Tibial artery (tissue), 4 donors: ENCODE results near the gene ELAVL2.

Experiments
- DNase-seq, 2 donors: peaks; one replicate each; pipeline ENCODE4 v3.0.0-alpha.2; 2019
- H3K27ac ChIP-seq, 2 donors: fragments of 200-600 bp; sonication (generic) in 1 of 2; 1 replicate in 1 of 2; 2 replicates in 1 of 2; pipeline ENCODE4 v1.5.1; 2018 to 2019; ENCODE audit warnings: mild to moderate bottlenecking in 1 of 2
- H3K27me3 ChIP-seq, 2 donors: fragments of 200-600 bp; sonication (generic) in 1 of 2; one replicate each; pipeline versions ENCODE4 v1.5.1 to v1.6.0; 2016 to 2019
- H3K36me3 ChIP-seq, 3 donors: fragments of 200-600 bp; sonication (generic) in 2 of 3; one replicate each; pipeline ENCODE4 v1.5.1; 2016 to 2019; ENCODE audit warnings: mild to moderate bottlenecking in 2 of 3
- H3K4me1 ChIP-seq, 4 donors: fragments of 200-600 bp; sonication (generic) in 2 of 4; 1 replicate in 3 of 4; 2 replicates in 1 of 4; pipeline ENCODE4 v1.5.1; 2016 to 2019
- H3K4me3 ChIP-seq, 2 donors: fragments of 200-600 bp; sonication (generic) in 1 of 2; 1 replicate in 1 of 2; 2 replicates in 1 of 2; pipeline ENCODE4 v1.5.1; 2018 to 2019; ENCODE audit warnings: mild to moderate bottlenecking in 2 of 2
- H3K9me3 ChIP-seq, 3 donors: fragments of 200-600 bp; sonication (generic) in 1 of 3; one replicate each; pipeline ENCODE4 v1.5.1; 2016 to 2019
- intact Hi-C: fragments of 100-400 bp; cut with DNase I; formaldehyde crosslinking; loops from one replicate; pipeline ENCODE4 v1.15.0; 2023; ENCODE audit warnings: low total_unique reads
- TF ChIP-seq, protein P1 (sequence below), 2 experiments: fragments of 200-600 bp in 1 of 2; fragments of 450-650 bp in 1 of 2; IDR thresholded peaks; one replicate each; pipeline ENCODE4 v1.5.1; 2017 to 2019; ENCODE audit warnings: antibody characterized with exemption in 2 of 2, mild to moderate bottlenecking in 1 of 2, moderate library complexity in 1 of 2

Gene ELAVL2

DNA sequence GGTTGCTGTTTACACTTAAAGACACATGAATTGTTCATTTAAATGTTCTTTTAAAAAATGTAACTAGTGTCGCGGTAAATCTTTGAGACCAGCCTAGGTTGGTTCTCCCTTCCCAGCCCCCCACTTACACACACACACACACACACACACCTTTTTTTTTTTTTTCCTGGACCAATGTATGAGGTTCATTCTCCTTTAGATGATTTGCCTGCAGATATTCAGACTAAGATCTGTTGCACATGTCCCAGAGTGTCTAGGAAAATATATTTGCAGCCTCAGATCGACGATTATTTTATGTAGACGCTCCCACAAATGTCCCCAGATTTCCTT lies 4.4 kb upstream of the ELAVL2 start:
- no peaks in the 10 kb centered on the region for H3K36me3 ChIP-seq
- H3K27ac ChIP-seq, result no peak overlapping the region
- no peak for DNase-seq
- H3K9me3 ChIP-seq, result no peaks in the 10 kb centered on the region
- H3K4me3 ChIP-seq, result no peak overlapping the region
- peaks cover 0 to 9% (median under 1%) of the 10 kb centered on the region in 4 donors for H3K4me1 ChIP-seq
- TF ChIP-seq, protein P1, sequence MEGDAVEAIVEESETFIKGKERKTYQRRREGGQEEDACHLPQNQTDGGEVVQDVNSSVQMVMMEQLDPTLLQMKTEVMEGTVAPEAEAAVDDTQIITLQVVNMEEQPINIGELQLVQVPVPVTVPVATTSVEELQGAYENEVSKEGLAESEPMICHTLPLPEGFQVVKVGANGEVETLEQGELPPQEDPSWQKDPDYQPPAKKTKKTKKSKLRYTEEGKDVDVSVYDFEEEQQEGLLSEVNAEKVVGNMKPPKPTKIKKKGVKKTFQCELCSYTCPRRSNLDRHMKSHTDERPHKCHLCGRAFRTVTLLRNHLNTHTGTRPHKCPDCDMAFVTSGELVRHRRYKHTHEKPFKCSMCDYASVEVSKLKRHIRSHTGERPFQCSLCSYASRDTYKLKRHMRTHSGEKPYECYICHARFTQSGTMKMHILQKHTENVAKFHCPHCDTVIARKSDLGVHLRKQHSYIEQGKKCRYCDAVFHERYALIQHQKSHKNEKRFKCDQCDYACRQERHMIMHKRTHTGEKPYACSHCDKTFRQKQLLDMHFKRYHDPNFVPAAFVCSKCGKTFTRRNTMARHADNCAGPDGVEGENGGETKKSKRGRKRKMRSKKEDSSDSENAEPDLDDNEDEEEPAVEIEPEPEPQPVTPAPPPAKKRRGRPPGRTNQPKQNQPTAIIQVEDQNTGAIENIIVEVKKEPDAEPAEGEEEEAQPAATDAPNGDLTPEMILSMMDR (IDR thresholded peaks at IDR 0.05), result no peak
- peaks cover 0 to 59% of the 10 kb centered on the region in 2 donors for H3K27me3 ChIP-seq
- intact Hi-C loops, result no loop called here

DNA sequence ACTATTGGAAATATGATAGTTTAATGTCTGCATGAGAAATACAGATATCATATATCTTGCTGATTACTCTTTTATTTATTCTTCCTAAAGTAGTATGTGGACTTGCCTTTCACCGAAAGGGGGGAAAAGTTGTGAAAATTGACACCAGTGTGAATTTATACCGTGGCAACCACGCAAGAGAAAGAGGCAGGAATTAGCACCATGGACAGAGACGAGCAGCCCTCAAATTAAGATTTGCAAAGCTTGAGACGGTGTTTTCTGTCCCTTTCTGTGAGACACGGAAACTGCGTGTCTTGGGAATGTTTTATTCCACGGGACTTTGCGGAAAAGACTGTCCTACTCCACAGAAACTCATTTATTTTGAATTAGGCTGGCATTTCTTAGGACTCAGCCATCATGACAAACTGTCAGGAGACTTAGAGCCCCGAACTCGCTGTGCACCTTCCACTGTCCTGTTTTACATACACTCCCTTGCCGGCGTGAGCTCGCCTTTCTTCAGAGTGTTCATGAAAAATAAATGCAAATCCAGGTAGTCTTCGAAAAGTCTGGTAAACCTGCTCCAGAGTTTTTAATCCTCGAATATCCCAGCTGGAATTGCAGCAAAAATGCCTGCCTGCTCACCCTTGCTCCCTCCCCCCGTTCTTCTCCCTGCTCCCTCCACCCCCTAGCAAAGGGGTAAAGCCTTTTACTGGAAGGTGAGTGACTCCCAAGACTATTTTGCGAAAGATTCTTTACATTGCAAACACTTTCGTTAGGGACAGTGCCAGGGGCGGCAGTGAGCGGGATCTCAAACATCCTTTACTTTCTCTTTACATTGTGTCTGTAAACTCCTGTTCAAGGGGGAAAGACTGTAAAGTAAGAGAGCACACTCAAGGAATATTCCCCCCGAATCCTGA lies 3.8 kb upstream of the ELAVL2 start:
- H3K36me3 ChIP-seq, result no peaks in the 10 kb centered on the region
- H3K4me3 ChIP-seq, result no peak overlapping the region
- peaks cover 0 to 15% (median 4%) of the 10 kb centered on the region in 4 donors for H3K4me1 ChIP-seq
- DNase-seq, result no peak
- TF ChIP-seq, protein P1 (IDR thresholded peaks at IDR 0.05), result no peak
- H3K9me3 ChIP-seq, result no peaks in the 10 kb centered on the region
- peaks cover 0 to 63% of the 10 kb centered on the region in 2 donors for H3K27me3 ChIP-seq
- H3K27ac ChIP-seq, result no peak overlapping the region
- intact Hi-C loops, result no loop called here

DNA sequence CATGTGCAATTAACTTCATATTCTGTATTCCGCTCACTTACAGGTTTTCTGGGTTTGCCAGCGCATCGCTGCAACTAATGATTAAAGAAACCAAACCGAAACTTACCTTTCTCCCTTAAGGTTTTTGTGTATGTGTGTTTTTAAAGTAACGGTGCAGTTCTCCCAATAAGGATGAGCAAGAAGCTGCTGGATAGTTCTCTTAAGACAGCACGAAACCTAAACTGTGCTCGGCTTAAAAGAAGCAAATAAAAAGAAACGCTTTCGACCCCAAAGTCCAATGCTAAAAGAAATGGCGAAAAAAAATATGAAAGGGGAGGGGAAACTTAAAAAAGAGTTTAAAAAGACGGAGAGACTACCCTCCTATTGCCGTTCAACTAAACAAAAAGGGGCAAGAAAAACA lies 340 bp downstream of the ELAVL2 start:
- Histone ChIP-seq H3K27me3 (peaks cover 0 to 89% of the 10 kb centered on the region in 2 donors), H3K27ac (no peak overlapping the region)

DNA sequence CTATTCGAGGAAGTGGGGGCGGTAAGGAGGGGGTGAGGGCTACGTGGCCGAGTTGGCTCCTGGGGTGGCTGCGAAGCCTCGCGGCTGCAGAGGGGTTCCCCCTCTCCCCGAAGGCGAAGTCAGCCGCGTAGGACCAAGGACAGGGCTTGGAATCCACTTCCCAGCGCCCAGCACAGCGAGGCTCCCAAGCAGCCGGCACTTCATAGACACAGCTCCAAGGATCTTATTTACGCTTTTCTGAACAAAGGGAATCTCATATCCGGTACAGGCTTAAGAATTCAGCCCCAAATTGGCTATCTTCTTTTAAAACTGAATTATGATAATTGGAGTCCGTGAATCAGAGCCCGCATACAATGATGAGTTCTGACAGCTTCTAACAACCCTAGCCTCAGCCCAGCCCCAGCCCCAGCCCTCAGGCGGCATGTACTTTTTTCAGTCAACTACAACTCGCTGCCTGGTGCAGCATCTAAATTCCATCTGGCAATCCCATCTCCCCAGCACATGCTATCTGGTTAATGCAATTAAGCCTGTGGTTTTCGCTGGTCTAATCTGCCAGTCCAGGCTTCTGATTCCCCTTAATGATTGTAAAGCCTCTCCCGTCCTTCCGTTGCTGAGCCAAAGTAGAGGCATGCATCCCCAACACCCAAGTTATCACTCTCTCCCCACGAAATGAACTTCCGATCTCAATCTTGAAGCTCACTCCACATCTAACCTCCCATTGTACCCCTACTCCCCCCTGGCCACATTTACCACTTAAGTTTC lies 1.0 kb downstream of the ELAVL2 start:
- DNase-seq, result no peak
- Histone ChIP-seq H3K9me3 (no peaks in the 10 kb centered on the region), H3K27me3 (peaks cover 0 to 89% of the 10 kb centered on the region in 2 donors), H3K4me1 (peaks cover 0 to 44% (median 24%) of the 10 kb centered on the region in 4 donors), H3K4me3 (peak overlapping the region; percentile 37 to 43), H3K36me3 (no peaks in the 10 kb centered on the region), H3K27ac (no peak overlapping the region)
- TF ChIP-seq, protein P1 (IDR thresholded peaks at IDR 0.05), result no peak
- intact Hi-C loops, result no loop called here

More for the DNA sequence above, 340 bp downstream of the ELAVL2 start:
- no peaks in the 10 kb centered on the region for H3K9me3 ChIP-seq
- TF ChIP-seq, protein P1 (IDR thresholded peaks at IDR 0.05), result no peak
- H3K4me1 ChIP-seq, result peaks cover 0 to 42% (median 22%) of the 10 kb centered on the region in 4 donors
- peak overlapping the region; percentile 37 to 43 for H3K4me3 ChIP-seq
- no peak for DNase-seq
- intact Hi-C loops, result no loop called here
- H3K36me3 ChIP-seq, result no peaks in the 10 kb centered on the region

DNA sequence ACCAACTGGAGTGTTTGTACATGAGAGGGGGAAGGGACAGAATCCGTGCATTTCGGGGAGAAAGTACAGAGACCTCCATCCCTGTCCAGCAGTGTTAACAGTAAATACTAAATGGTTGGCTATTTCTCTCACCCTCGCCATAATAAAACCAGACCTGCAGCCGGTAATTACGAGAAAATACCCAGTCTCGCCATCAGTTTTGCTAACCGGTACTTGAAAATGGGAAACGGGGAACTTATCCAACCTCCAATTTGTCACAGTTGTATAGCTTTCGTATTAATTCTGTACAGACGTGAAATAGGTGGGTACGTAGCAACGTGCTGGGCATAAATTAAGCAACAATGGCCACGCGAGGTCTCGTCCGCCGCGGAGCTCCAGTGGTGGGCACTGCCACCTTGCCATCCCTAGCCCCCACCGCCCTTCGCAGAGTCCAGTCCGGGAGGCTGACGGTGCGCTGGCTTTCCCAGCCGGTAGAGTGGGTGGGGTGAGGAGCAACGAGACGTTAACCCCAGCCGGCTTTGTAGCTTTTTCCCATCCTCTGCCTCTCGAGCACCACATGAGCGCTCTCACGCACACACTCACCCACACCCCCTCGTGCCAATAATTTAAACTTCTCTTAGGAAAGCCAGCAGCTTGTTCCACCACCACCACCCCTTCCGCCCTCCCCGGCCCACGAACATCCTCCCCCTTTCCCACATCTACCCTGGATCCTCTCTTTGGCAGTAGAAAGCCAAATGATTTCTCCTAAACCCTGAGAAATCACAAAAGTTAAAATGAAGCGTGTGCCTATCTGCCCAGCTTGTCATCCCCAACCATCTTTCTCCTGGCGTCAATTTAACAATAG lies 1.8 kb downstream of the ELAVL2 start:
- H3K27me3 ChIP-seq, result peaks cover 0 to 86% of the 10 kb centered on the region in 2 donors
- peaks cover 0 to 44% (median 24%) of the 10 kb centered on the region in 4 donors for H3K4me1 ChIP-seq
- H3K27ac ChIP-seq, result no peak overlapping the region
- H3K4me3 ChIP-seq, result no peak overlapping the region
- intact Hi-C loops, result no loop called here
- no peaks in the 10 kb centered on the region for H3K9me3 ChIP-seq
- H3K36me3 ChIP-seq, result no peaks in the 10 kb centered on the region
- DNase-seq, result no peak
- TF ChIP-seq, protein P1 (IDR thresholded peaks at IDR 0.05), result no peak
